H9 (cell line): ENCODE data around the gene ZSCAN2. TPM values are rescaled to one million over a fixed set of nuclear protein-coding genes. Genes with fewer than 3 reads are reported as not detected.
A peak's percentile ranks its signal among the peaks of the same experiment; 100 is the strongest.

Experiments used
- DNase-seq: peaks from one replicate; pipeline ENCODE4 v3.0.0-alpha.2; 2017
- H2AFZ ChIP-seq: one replicate; pipeline ENCODE4 v1.6.1; 2013; ENCODE audit warnings: mild to moderate bottlenecking, low read length, control low read depth, moderate library complexity
- H2AK5ac ChIP-seq: 2 replicates; pipeline ENCODE4 v1.6.1; 2013; ENCODE audit warnings: low read length, control low read depth, mixed read lengths; ENCODE audit not compliant: insufficient read length
- H2BK120ac ChIP-seq: one replicate; pipeline ENCODE4 v1.6.1; 2013; ENCODE audit warnings: low read depth, mild to moderate bottlenecking, low read length, control low read depth, inconsistent platforms; ENCODE audit not compliant: poor library complexity, severe bottlenecking
- H2BK12ac ChIP-seq: 2 replicates; pipeline ENCODE4 v1.6.1; 2013; ENCODE audit warnings: low read length, control low read depth, mixed read lengths, low read depth; ENCODE audit not compliant: insufficient read length
- H2BK15ac ChIP-seq: 2 replicates; pipeline ENCODE4 v1.6.1; 2013; ENCODE audit warnings: low read depth, low read length, control low read depth
- H2BK20ac ChIP-seq: one replicate; pipeline ENCODE4 v1.6.1; 2013; ENCODE audit warnings: low read depth, mild to moderate bottlenecking, low read length, control low read depth, inconsistent platforms; ENCODE audit not compliant: poor library complexity, severe bottlenecking
- H2BK5ac ChIP-seq: 2 replicates; pipeline ENCODE4 v1.6.1; 2013; ENCODE audit warnings: low read length, control low read depth, mixed read lengths; ENCODE audit not compliant: insufficient read length
- H3K14ac ChIP-seq: 2 replicates; pipeline ENCODE4 v1.6.1; 2013; ENCODE audit warnings: low read length, control low read depth; ENCODE audit not compliant: insufficient read depth
- H3K18ac ChIP-seq: 2 replicates; pipeline ENCODE4 v1.6.1; 2013; ENCODE audit warnings: low read depth, mild to moderate bottlenecking, mixed read lengths, low read length, control low read depth; ENCODE audit not compliant: insufficient read length
- H3K23ac ChIP-seq: 2 replicates; pipeline ENCODE4 v1.6.1; 2013; ENCODE audit warnings: low read length, control low read depth, mixed read lengths, low read depth; ENCODE audit not compliant: insufficient read length
- H3K23me2 ChIP-seq: 2 replicates; pipeline ENCODE4 v1.6.1; 2013; ENCODE audit warnings: low read depth, mild to moderate bottlenecking, mixed read lengths, low read length, control low read depth; ENCODE audit not compliant: insufficient read length, poor library complexity, severe bottlenecking
- H3K27ac ChIP-seq: 2 replicates; pipeline ENCODE4 v1.5.1; 2013; ENCODE audit warnings: low read length, control low read depth, mixed read lengths, low read depth; ENCODE audit not compliant: insufficient read length
- H3K27me3 ChIP-seq: 2 replicates; pipeline ENCODE4 v1.6.1; 2013; ENCODE audit warnings: low read length, control low read depth, inconsistent platforms; ENCODE audit not compliant: insufficient read depth
- H3K4ac ChIP-seq: 2 replicates; pipeline ENCODE4 v1.6.1; 2013; ENCODE audit warnings: low read depth, mild to moderate bottlenecking, control low read depth, inconsistent platforms, low read length, moderate library complexity
- H3K4me1 ChIP-seq: 2 replicates; pipeline ENCODE4 v1.6.1; 2013; ENCODE audit warnings: low read length, control low read depth, inconsistent platforms; ENCODE audit not compliant: insufficient read depth
- H3K4me2 ChIP-seq: 2 replicates; pipeline ENCODE4 v1.6.1; 2013; ENCODE audit warnings: low read length, control low read depth, mixed read lengths; ENCODE audit not compliant: insufficient read length, insufficient read depth
- H3K56ac ChIP-seq: 2 replicates; pipeline ENCODE4 v1.6.1; 2013; ENCODE audit warnings: low read depth, mild to moderate bottlenecking, mixed read lengths, low read length, control low read depth; ENCODE audit not compliant: insufficient read length
- H3K79me1 ChIP-seq: 2 replicates; pipeline ENCODE4 v1.6.1; 2013; ENCODE audit warnings: low read depth, mild to moderate bottlenecking, moderate library complexity, low read length, control low read depth, inconsistent platforms; ENCODE audit not compliant: insufficient read depth, poor library complexity, severe bottlenecking
- H3K79me2 ChIP-seq: 2 replicates; pipeline ENCODE4 v1.6.1; 2013; ENCODE audit warnings: low read length, control low read depth, inconsistent platforms; ENCODE audit not compliant: insufficient read depth
- H3K9ac ChIP-seq: 2 replicates; pipeline ENCODE4 v1.6.1; 2013; ENCODE audit warnings: low read length, control low read depth, mixed read lengths; ENCODE audit not compliant: insufficient read length; ENCODE audit errors: extremely low read depth
- H3K9me3 ChIP-seq: one replicate; pipeline ENCODE4 v1.6.1; 2013; ENCODE audit warnings: low read depth, low read length, inconsistent platforms; ENCODE audit not compliant: control insufficient read depth
- H3T11ph ChIP-seq: one replicate; pipeline ENCODE4 v1.6.1; 2013; ENCODE audit warnings: mild to moderate bottlenecking, low read length, control low read depth, inconsistent platforms
- H4K20me1 ChIP-seq: one replicate; pipeline ENCODE4 v1.6.1; 2013; ENCODE audit not compliant: control insufficient read depth, insufficient read length, insufficient read depth
- H4K5ac ChIP-seq: 2 replicates; pipeline ENCODE4 v1.6.1; 2013; ENCODE audit warnings: low read depth, mild to moderate bottlenecking, mixed read lengths, low read length, control low read depth; ENCODE audit not compliant: insufficient read length
- H4K8ac ChIP-seq: replicated peaks from 2 replicates; pipeline ENCODE4 v1.6.1; 2013; ENCODE audit warnings: low read length, control low read depth, mixed read lengths, low read depth; ENCODE audit not compliant: insufficient read length
- H4K91ac ChIP-seq: 2 replicates; pipeline ENCODE4 v1.6.1; 2013; ENCODE audit warnings: low read depth, mild to moderate bottlenecking, moderate library complexity, mixed read lengths, low read length, control low read depth; ENCODE audit not compliant: insufficient read length
- H3K27ac Mint-ChIP-seq, 3 experiments: 2 replicates in 2 of 3; 3 replicates in 1 of 3; pipeline ENCODE4 v1.8.0; 2020 to 2021; ENCODE audit warnings: mixed read lengths in 3 of 3, mild to moderate bottlenecking in 1 of 3, moderate library complexity in 1 of 3
- H3K27me3 Mint-ChIP-seq: 2 replicates; pipeline ENCODE4 v1.8.0; 2021; ENCODE audit warnings: low read depth, mild to moderate bottlenecking, moderate library complexity, mixed read lengths
- H3K36me3 Mint-ChIP-seq, 3 experiments: 2 replicates in 2 of 3; 3 replicates in 1 of 3; pipeline ENCODE4 v1.8.0; 2020 to 2021; ENCODE audit warnings: low read depth in 3 of 3, mixed read lengths in 3 of 3; ENCODE audit not compliant: insufficient read depth in 1 of 3
- H3K4me1 Mint-ChIP-seq, 2 experiments: 2 replicates each; pipeline ENCODE4 v1.8.0; 2020; ENCODE audit warnings: mixed read lengths in 2 of 2
- H3K4me3 Mint-ChIP-seq, 2 experiments: 2 replicates in 1 of 2; 3 replicates in 1 of 2; pipeline ENCODE4 v1.8.0; 2020 to 2021; ENCODE audit warnings: mild to moderate bottlenecking in 2 of 2, mixed read lengths in 2 of 2, moderate library complexity in 1 of 2
- H3K9me3 Mint-ChIP-seq, 2 experiments: 2 replicates in 1 of 2; 3 replicates in 1 of 2; pipeline ENCODE4 v1.8.0; 2020; ENCODE audit warnings: mild to moderate bottlenecking in 2 of 2, mixed read lengths in 2 of 2, moderate library complexity in 1 of 2
- CTCF ChIP-seq: fragments of 200-600 bp; sonication (generic); conservative IDR thresholded peaks from 3 replicates; pipeline ENCODE4 v1.8.0; 2021; ENCODE audit warnings: antibody characterized with exemption, mild to moderate bottlenecking
- WGBS: extraction: QIAGEN DNeasy Blood & Tissue Kit; methylation state at CpG from one replicate; pipeline ENCODE4 v1.1.7; 2013; ENCODE audit warnings: missing lambda C conversion rate, low lambda C conversion rate, mixed read lengths; ENCODE audit not compliant: insufficient read length; ENCODE audit errors: extremely low coverage; 5-methylcytosine and 5-hydroxymethylcytosine counted together
- total RNA-seq: library from RNA; stranded (reverse); gene quantifications from 2 replicates; pipeline ENCODE4 v1.2.1, GENCODE V29; 2021

ZSCAN2 gene
- total RNA-seq, 1 experiment from 2014 or later = 28.4 TPM

DNA sequence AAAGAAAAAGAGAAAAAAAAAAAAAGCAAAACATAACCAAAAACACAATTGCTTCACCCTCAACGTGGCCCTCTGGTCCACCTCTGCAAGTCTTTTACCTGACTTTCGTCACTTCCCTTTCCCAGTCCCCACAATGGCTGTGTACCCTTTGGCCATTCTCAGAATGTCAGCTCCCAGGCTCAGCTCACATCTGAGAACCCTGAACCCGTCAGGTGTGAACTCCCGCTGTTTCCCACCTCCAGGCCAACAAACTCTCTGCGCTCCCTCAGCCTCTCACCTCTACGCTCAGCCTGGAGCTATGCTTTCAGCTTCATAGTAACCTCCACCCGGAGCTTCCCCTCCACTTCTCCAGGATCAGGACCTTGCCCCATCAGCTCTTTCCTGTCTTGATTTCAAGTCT lies 23.6 kb downstream of the ZSCAN2 start:
- Histone ChIP-seq H3K4me1 (no peaks in the 10 kb centered on the region), H3K56ac (peak overlapping the region; percentile 16), H4K20me1 (no peaks in the 10 kb centered on the region), H3K14ac (no peak overlapping the region), H3T11ph (no peak overlapping the region), H2BK12ac (no peak overlapping the region), H3K9me3 (peaks cover 33% of the 10 kb centered on the region), H3K23ac (no peak overlapping the region), H2AFZ (no peak overlapping the region), H3K23me2 (no peaks in the 10 kb centered on the region), H2BK120ac (no peak overlapping the region), H4K5ac (no peak overlapping the region), H2BK15ac (no peak overlapping the region), H3K27me3 (no peaks in the 10 kb centered on the region), H3K27ac (no peak overlapping the region), H3K4me2 (no peak overlapping the region), H3K18ac (no peak overlapping the region), H2BK20ac (no peak overlapping the region), H4K91ac (no peak overlapping the region), H3K79me1 (peaks cover 8% of the 10 kb centered on the region), H2BK5ac (no peak overlapping the region), H3K9ac (no peak overlapping the region), H4K8ac (no peak overlapping the region), H2AK5ac (no peak overlapping the region), H3K79me2 (0 out of 2 replicates have a peak, but pooled peaks cover 1% of the 10 kb centered on the region), H3K4ac (no peak overlapping the region)
- Mint-ChIP-seq H3K9me3 (peaks cover 48 to 49% of the 10 kb centered on the region in 2 experiments), H3K36me3 (peaks cover 53 to 62% (median 55%) of the 10 kb centered on the region in 3 experiments), H3K27me3 (peaks cover 10% of the 10 kb centered on the region), H3K4me3 (no peak overlapping the region), H3K4me1 (peaks cover 7 to 8% of the 10 kb centered on the region in 2 experiments), H3K27ac (peak overlapping the region in 2 of 3 experiments; percentile 12 to 71; a peak in 3 of 7 replicates)
- DNase-seq = no peak
- no peak for TF ChIP-seq CTCF
- no CpG with 5 or more reads among the region's 7 CpGs for WGBS
